Keratinocyte (primary cell): ENCODE data around the gene FNBP1. TPM values are rescaled to one million over a fixed set of nuclear protein-coding genes. Genes with fewer than 3 reads are reported as not detected.

Experiments used
- DNase-seq: peaks from one replicate; pipeline ENCODE4 v3.0.0-alpha.2; 2011; ENCODE audit warnings: low read depth, missing footprints, low spot score
- FAIRE-seq: peaks from 2 replicates; lab custom pipeline; 2011; peaks lifted over from hg19 to GRCh38; lab: Jason Lieb, UNC
- H2AFZ ChIP-seq: 2 replicates; pipeline ENCODE4 v1.6.0; 2012; ENCODE audit warnings: low read length, control low read depth, inconsistent platforms; ENCODE audit not compliant: control insufficient read depth
- H3K27ac ChIP-seq: 2 replicates; pipeline ENCODE4 v1.5.1; 2011; ENCODE audit warnings: low read length; ENCODE audit not compliant: control insufficient read depth, insufficient read depth
- H3K27me3 ChIP-seq: 3 replicates; pipeline ENCODE4 v1.6.0; 2011; ENCODE audit warnings: low read length; ENCODE audit not compliant: control insufficient read depth, insufficient read depth; ENCODE audit errors: extremely low read depth
- H3K36me3 ChIP-seq, 2 experiments: 2 replicates in 1 of 2; 3 replicates in 1 of 2; pipeline ENCODE4 v1.5.1; 2011; ENCODE audit warnings: low read length in 2 of 2, mild to moderate bottlenecking in 1 of 2; ENCODE audit not compliant: control insufficient read depth in 2 of 2, insufficient read depth in 2 of 2; ENCODE audit errors: extremely low read depth in 1 of 2
- H3K4me1 ChIP-seq: 3 replicates; pipeline ENCODE4 v1.5.1; 2011; ENCODE audit warnings: low read length; ENCODE audit not compliant: control insufficient read depth, insufficient read depth; ENCODE audit errors: extremely low read depth
- H3K4me2 ChIP-seq: 3 replicates; pipeline ENCODE4 v1.6.0; 2011; ENCODE audit warnings: low read depth, low read length; ENCODE audit not compliant: control insufficient read depth, insufficient read depth; ENCODE audit errors: extremely low read depth
- H3K4me3 ChIP-seq, 3 experiments: fragments of 200-600 bp in 1 of 3; sonication (generic) in 1 of 3; 2 replicates in 2 of 3; 3 replicates in 1 of 3; pipeline ENCODE4 v1.5.1; 2011 to 2016; ENCODE audit warnings: low read length in 3 of 3, mild to moderate bottlenecking in 3 of 3, control low read depth in 2 of 3, inconsistent platforms in 1 of 3, low read depth in 1 of 3, mixed read lengths in 1 of 3, mixed run types in 1 of 3, moderate library complexity in 1 of 3; ENCODE audit not compliant: control insufficient read depth in 2 of 3, insufficient read depth in 2 of 3; ENCODE audit errors: extremely low read depth in 1 of 3
- H3K79me2 ChIP-seq: 2 replicates; pipeline ENCODE4 v1.6.0; 2012; ENCODE audit warnings: low read length; ENCODE audit not compliant: control insufficient read depth, insufficient read depth
- H3K9ac ChIP-seq: 3 replicates; pipeline ENCODE4 v1.6.0; 2011; ENCODE audit warnings: low read length; ENCODE audit not compliant: control insufficient read depth, insufficient read depth; ENCODE audit errors: extremely low read depth
- H3K9me1 ChIP-seq: 3 replicates; pipeline ENCODE4 v1.6.0; 2011; ENCODE audit warnings: low read length; ENCODE audit not compliant: control insufficient read depth, insufficient read depth; ENCODE audit errors: extremely low read depth
- H3K9me3 ChIP-seq: 2 replicates; pipeline ENCODE4 v1.5.1; 2012; ENCODE audit warnings: low read depth, low read length; ENCODE audit not compliant: control insufficient read depth
- H4K20me1 ChIP-seq: 3 replicates; pipeline ENCODE4 v1.6.0; 2011; ENCODE audit warnings: low read length; ENCODE audit not compliant: control insufficient read depth, insufficient read depth; ENCODE audit errors: extremely low read depth
- CTCF ChIP-seq, 3 experiments: IDR thresholded peaks in 1 of 3; conservative IDR thresholded peaks in 1 of 3; optimal IDR thresholded peaks in 1 of 3; 2 replicates in 2 of 3; 3 replicates in 1 of 3; pipeline versions ENCODE3 to v1.5.1; 2011; ENCODE audit warnings: low read length in 3 of 3, mild to moderate bottlenecking in 3 of 3, moderate library complexity in 2 of 3, control low read depth in 1 of 3, inconsistent platforms in 1 of 3; ENCODE audit not compliant: insufficient read depth in 2 of 3; ENCODE audit errors: extremely low read depth in 1 of 3
- EZH2 ChIP-seq: IDR thresholded peaks from one replicate; pipeline ENCODE4 v1.6.1; 2012; ENCODE audit warnings: inconsistent platforms, mild to moderate bottlenecking, low read length, moderate library complexity
- dilution Hi-C: fragments of 300-500 bp; cut with MboI; formaldehyde crosslinking; loops from one replicate; pipeline ENCODE4 v1.7.0; 2020; ENCODE audit warnings: low sequenced_read_pairs; ENCODE audit not compliant: extremely low pct_ligation_motif_present
- polyA plus RNA-seq, 5 experiments: library from polyadenylated mRNA; depleted of rRNA in 3 of 5; stranded (reverse) in 3 of 5; stranded (forward) in 1 of 5; unstranded in 1 of 5; fragments of >200 nt; gene quantifications; 1 replicate in 1 of 5; 2 replicates in 3 of 5; 3 replicates in 1 of 5; pipeline versions ENCODE4 v1.2.1 to v1.2.3, GENCODE V29; 2011 to 2012; ENCODE audit warnings: missing spikeins in 2 of 5, low read depth in 1 of 5, low replicate concordance in 1 of 5

FNBP1 gene
- polyA plus RNA-seq, 1 donor (not counting 4 experiments of a cell fraction or from before 2014, with no cell fraction given), result 9.6 TPM

- no peaks in the 10 kb centered on the region for H3K36me3 ChIP-seq
- H3K9me1 ChIP-seq, result no peaks in the 10 kb centered on the region
- no peaks in the 10 kb centered on the region for H3K79me2 ChIP-seq
- no peaks in the 10 kb centered on the region for H3K9me3 ChIP-seq
- no peak for FAIRE-seq
- H3K4me3 ChIP-seq, result no peak overlapping the region
- no peak overlapping the region for H3K27ac ChIP-seq
- no peak for TF ChIP-seq CTCF (optimal IDR thresholded peaks at IDR 0.05 in 1 of 3, IDR thresholded peaks at IDR 0.05 in 1 of 3, conservative IDR thresholded peaks at IDR 0.05 in 1 of 3; ENCODE audit: extremely low read depth in 1 of 3, insufficient read depth in 2 of 3, low read length in 3 of 3)
- TF ChIP-seq EZH2, result no peak
- H3K4me1 ChIP-seq, result no peaks in the 10 kb centered on the region
- H4K20me1 ChIP-seq, result no peaks in the 10 kb centered on the region
- no peak overlapping the region for H3K4me2 ChIP-seq
- dilution Hi-C loops, result no loop called here
- no peak overlapping the region for H2AFZ ChIP-seq
- no peak overlapping the region for H3K9ac ChIP-seq
- H3K27me3 ChIP-seq, result no peaks in the 10 kb centered on the region
- DNase-seq, result no peak
These were observed 97.7 kb downstream of the FNBP1 start for GRCh38 chr9:129945314-129945713.

- Histone ChIP-seq H3K9ac (no peak overlapping the region), H3K9me1 (no peaks in the 10 kb centered on the region), H3K79me2 (no peaks in the 10 kb centered on the region), H4K20me1 (no peaks in the 10 kb centered on the region), H3K27ac (no peak overlapping the region), H3K4me3 (no peak overlapping the region), H3K36me3 (no peaks in the 10 kb centered on the region), H3K4me2 (no peak overlapping the region), H3K4me1 (no peaks in the 10 kb centered on the region), H2AFZ (no peak overlapping the region), H3K9me3 (no peaks in the 10 kb centered on the region), H3K27me3 (no peaks in the 10 kb centered on the region)
- TF ChIP-seq EZH2 (no peak), CTCF (optimal IDR thresholded peaks at IDR 0.05 in 1 of 3, IDR thresholded peaks at IDR 0.05 in 1 of 3, conservative IDR thresholded peaks at IDR 0.05 in 1 of 3; ENCODE audit: extremely low read depth in 1 of 3, insufficient read depth in 2 of 3, low read length in 3 of 3) (no peak)
- FAIRE-seq (no peak), DNase-seq (no peak)
- dilution Hi-C loops, result no loop called here
These were observed 98.4 kb downstream of the FNBP1 start for GRCh38 chr9:129944506-129945116.
